CD1c-positive myeloid dendritic cell (primary cell): Measurements from ENCODE around the gene SPIN1.

Experiments used
- DNase-seq: peaks from one replicate; pipeline ENCODE4 v3.0.0-alpha.2; 2016; ENCODE audit errors: extremely low spot score

Gene SPIN1

GRCh38 chr9:88388886-88389605 is 802 bp downstream of the SPIN1 start:
- DNase-seq: peak; percentile 80

- no peak for DNase-seq
These were observed 2.2 kb downstream of the SPIN1 start for GRCh38 chr9:88390371-88390990.

- no peak for DNase-seq
These were observed 3.0 kb downstream of the SPIN1 start for GRCh38 chr9:88391236-88391635.

- DNase-seq: peak; percentile 40
These were observed 3.7 kb downstream of the SPIN1 start for GRCh38 chr9:88391921-88392320.

GRCh38 chr9:88392549-88392948 is 4.3 kb downstream of the SPIN1 start:
- DNase-seq: no peak

GRCh38 chr9:88396836-88397577 is 8.8 kb downstream of the SPIN1 start:
- DNase-seq: no peak

GRCh38 chr9:88398016-88398415 is 9.8 kb downstream of the SPIN1 start:
- no peak for DNase-seq

- DNase-seq: no peak
These were observed 11.7 kb downstream of the SPIN1 start for GRCh38 chr9:88399966-88400365.

- DNase-seq: no peak
These were observed 15.1 kb downstream of the SPIN1 start for GRCh38 chr9:88403340-88403739.

GRCh38 chr9:88406051-88406450 is 17.8 kb downstream of the SPIN1 start:
- DNase-seq: no peak

- DNase-seq: no peak
These were observed 23.2 kb downstream of the SPIN1 start for GRCh38 chr9:88411471-88411870.

- no peak for DNase-seq
These were observed 26.1 kb downstream of the SPIN1 start for GRCh38 chr9:88414298-88414697.

- DNase-seq: no peak
These were observed 29.8 kb downstream of the SPIN1 start for GRCh38 chr9:88418025-88418424.

- no peak for DNase-seq
These were observed 30.7 kb downstream of the SPIN1 start for GRCh38 chr9:88418715-88419540.

GRCh38 chr9:88420227-88420626 is 32.0 kb downstream of the SPIN1 start:
- no peak for DNase-seq

- no peak for DNase-seq
These were observed 33.1 kb downstream of the SPIN1 start for GRCh38 chr9:88421348-88421747.

GRCh38 chr9:88425538-88425950 is 37.3 kb downstream of the SPIN1 start:
- no peak for DNase-seq

GRCh38 chr9:88426651-88427050 is 38.4 kb downstream of the SPIN1 start:
- DNase-seq: no peak

GRCh38 chr9:88429595-88430430 is 41.6 kb downstream of the SPIN1 start:
- DNase-seq: no peak

GRCh38 chr9:88433583-88434255 is 45.5 kb downstream of the SPIN1 start:
- DNase-seq: no peak

- DNase-seq: no peak
These were observed 47.1 kb downstream of the SPIN1 start for GRCh38 chr9:88435336-88435735.
